Hematopoietic multipotent progenitor cell (in vitro differentiated cells): ENCODE data around the gene CFAP54. TPM values are rescaled to one million over a fixed set of nuclear protein-coding genes. Genes with fewer than 3 reads are reported as not detected.

Source experiments
- DNase-seq, 3 donors: peaks; one replicate each; pipeline ENCODE4 v3.0.0-alpha.2; 2011 to 2015; ENCODE audit warnings: low read depth in 2 of 3, low spot score in 2 of 3
- total RNA-seq: library from RNA; depleted of rRNA; stranded (reverse); fragments of >200 nt; gene quantifications from one replicate; pipeline ENCODE4 v1.2.3, GENCODE V29; 2012

CFAP54 gene
- total RNA-seq, 1 donor, result 1.1 TPM

- DNase-seq, result no peak
Observed at GRCh38 chr12:96812153-96812552, 322.8 kb downstream of the CFAP54 start.

GRCh38 chr12:96814200-96814599 is 324.8 kb downstream of the CFAP54 start:
- no peak for DNase-seq

- DNase-seq, result no peak
Observed at GRCh38 chr12:96821592-96821991, 332.2 kb downstream of the CFAP54 start.

GRCh38 chr12:96822641-96823040 is 333.3 kb downstream of the CFAP54 start:
- DNase-seq, result no peak

GRCh38 chr12:96824074-96824837 is 334.9 kb downstream of the CFAP54 start:
- no peak for DNase-seq

GRCh38 chr12:96824838-96825236 is 335.5 kb downstream of the CFAP54 start:
- DNase-seq, result no peak

- DNase-seq, result no peak
Observed at GRCh38 chr12:96828169-96828789, 338.9 kb downstream of the CFAP54 start.

GRCh38 chr12:96829354-96829753 is 340.0 kb downstream of the CFAP54 start:
- no peak for DNase-seq

GRCh38 chr12:96831346-96831745 is 342.0 kb downstream of the CFAP54 start:
- DNase-seq, result no peak

GRCh38 chr12:96846293-96846692 is 356.9 kb downstream of the CFAP54 start:
- DNase-seq, result no peak

GRCh38 chr12:96850676-96851075 is 361.3 kb downstream of the CFAP54 start:
- DNase-seq, result no peak

- no peak for DNase-seq
Observed at GRCh38 chr12:96858162-96858561, 368.8 kb downstream of the CFAP54 start.

- no peak for DNase-seq
Observed at GRCh38 chr12:96861656-96862055, 372.3 kb downstream of the CFAP54 start.

GRCh38 chr12:96862326-96862725 is 372.9 kb downstream of the CFAP54 start:
- no peak for DNase-seq

GRCh38 chr12:96864335-96864734 is 375.0 kb downstream of the CFAP54 start:
- DNase-seq, result peak in 1 of 3 donors; percentile 24

- DNase-seq, result no peak
Observed at GRCh38 chr12:96866801-96867590, 377.6 kb downstream of the CFAP54 start.

GRCh38 chr12:96870946-96871345 is 381.6 kb downstream of the CFAP54 start:
- no peak for DNase-seq

- DNase-seq, result no peak
Observed at GRCh38 chr12:96872961-96873360, 383.6 kb downstream of the CFAP54 start.

- no peak for DNase-seq
Observed at GRCh38 chr12:96874211-96874610, 384.8 kb downstream of the CFAP54 start.

GRCh38 chr12:96876966-96877365 is 387.6 kb downstream of the CFAP54 start:
- no peak for DNase-seq

- no peak for DNase-seq
Observed at GRCh38 chr12:96878704-96879103, 389.3 kb downstream of the CFAP54 start.

GRCh38 chr12:96879301-96879700 is 389.9 kb downstream of the CFAP54 start:
- peak in 1 of 3 donors; percentile 38 for DNase-seq
